A673 (cell line): ENCODE data around the gene SAMD14. TPM values are rescaled to one million over a fixed set of nuclear protein-coding genes. Genes with fewer than 3 reads are reported as not detected.

Experiments
- BruUV-seq: library from RNA; stranded (reverse); fragments of 400-500 nt; replicated peaks from 2 replicates; lab custom pipeline; 2021; lab: Mats Ljungman, UMichigan
- CTCF ChIA-PET: fragments of 300-600 bp; sonication (Branson Sonifier 250); formaldehyde crosslinking; loops from one replicate; lab custom pipeline; 2022; ENCODE audit warnings: antibody characterized with exemption; lab: Charles Lee
- POLR2A ChIA-PET: fragments of 300-600 bp; sonication (Branson Sonifier 250); formaldehyde crosslinking; loops from one replicate; lab custom pipeline; 2022; ENCODE audit warnings: antibody characterized with exemption; ENCODE audit not compliant: low non-redundant PET; lab: Charles Lee
- DNase-seq: peaks from one replicate; pipeline ENCODE4 v3.0.0-alpha.2; 2015; ENCODE audit warnings: low spot score
- H3K27ac ChIP-seq: fragments of 200-600 bp; sonication (generic); 2 replicates; pipeline ENCODE4 v1.5.1; 2016; ENCODE audit warnings: mixed run types, low read depth, mild to moderate bottlenecking, mixed read lengths, antibody characterized with exemption, low read length; ENCODE audit not compliant: poor library complexity, severe bottlenecking
- H3K27me3 ChIP-seq: fragments of 200-600 bp; sonication (generic); replicated peaks from 2 replicates; pipeline ENCODE4 v1.6.1; 2017; ENCODE audit warnings: mixed run types, low read depth, mild to moderate bottlenecking, mixed read lengths, antibody characterized with exemption, low read length; ENCODE audit not compliant: insufficient read depth, poor library complexity
- H3K36me3 ChIP-seq: fragments of 200-600 bp; sonication (generic); 2 replicates; pipeline ENCODE4 v1.6.1; 2016; ENCODE audit warnings: mixed run types, mild to moderate bottlenecking, mixed read lengths, antibody characterized with exemption, low read length; ENCODE audit not compliant: insufficient read depth, poor library complexity, severe bottlenecking
- H3K4me1 ChIP-seq: fragments of 200-600 bp; sonication (generic); 2 replicates; pipeline ENCODE4 v1.6.1; 2017; ENCODE audit warnings: mixed run types, mild to moderate bottlenecking, mixed read lengths, antibody characterized with exemption, low read length; ENCODE audit not compliant: insufficient read depth, poor library complexity, severe bottlenecking
- H3K4me3 ChIP-seq: fragments of 200-600 bp; sonication (generic); 2 replicates; pipeline ENCODE4 v1.5.1; 2016; ENCODE audit warnings: low read depth, mixed run types, mild to moderate bottlenecking, mixed read lengths, low read length; ENCODE audit not compliant: poor library complexity, severe bottlenecking
- H3K9me3 ChIP-seq: fragments of 200-600 bp; sonication (generic); 2 replicates; pipeline ENCODE4 v1.6.1; 2016; ENCODE audit warnings: mixed run types, low read depth, mild to moderate bottlenecking, mixed read lengths, antibody characterized with exemption, low read length; ENCODE audit not compliant: poor library complexity, severe bottlenecking
- EZH2 ChIP-seq: fragments of 200-600 bp; sonication (generic); IDR thresholded peaks from 2 replicates; pipeline ENCODE4 v1.6.1; 2017; ENCODE audit warnings: borderline replicate concordance, low read depth, mild to moderate bottlenecking, mixed read lengths, antibody characterized with exemption, low read length; ENCODE audit not compliant: poor library complexity, severe bottlenecking
- intact Hi-C: fragments of 100-400 bp; cut with micrococcal nuclease; formaldehyde crosslinking; loops from one replicate; pipeline ENCODE4 v1.10.0; 2022; ENCODE audit not compliant: unreplicated experiment
- total RNA-seq: library from RNA; stranded (reverse); gene quantifications from 2 replicates; pipeline ENCODE4 v1.2.3, GENCODE V29; 2021
- TF ChIP-seq, protein P1 (sequence below): fragments of 300-800, 200-600 bp; sonication (generic); conservative IDR thresholded peaks from 2 replicates; pipeline ENCODE4 v1.5.1; 2017; ENCODE audit warnings: low read depth, mild to moderate bottlenecking, antibody characterized with exemption, low read length, moderate library complexity, mixed read lengths

Gene SAMD14
- total RNA-seq, 1 experiment from 2014 or later: 45.0 TPM

DNA sequence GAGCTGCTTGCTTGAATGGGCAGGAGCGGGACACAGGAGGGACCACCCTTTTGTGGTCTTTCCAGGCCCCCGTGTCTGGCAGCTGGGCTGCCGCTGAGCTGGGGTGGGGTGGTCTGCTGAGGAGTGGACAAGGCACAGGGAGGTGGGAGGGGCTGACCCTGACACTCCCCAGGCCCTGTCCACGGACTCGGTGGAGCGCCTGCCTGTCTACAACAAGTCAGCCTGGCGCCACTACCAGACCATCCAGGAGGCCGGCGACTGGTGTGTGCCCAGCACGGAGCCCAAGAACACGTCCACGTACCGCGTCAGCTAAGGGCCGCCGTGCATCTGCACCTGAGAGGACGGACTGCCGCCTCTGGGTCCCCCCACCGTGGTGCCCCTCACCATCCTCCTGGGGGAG, 20.2 kb downstream of the SAMD14 start:
- Histone ChIP-seq H3K9me3 (no peaks in the 10 kb centered on the region), H3K27me3 (no peaks in the 10 kb centered on the region), H3K36me3 (peaks cover 5% of the 10 kb centered on the region), H3K27ac (no peak overlapping the region), H3K4me3 (no peak overlapping the region), H3K4me1 (peaks cover 5% of the 10 kb centered on the region)
- no peak for TF ChIP-seq EZH2
- TF ChIP-seq, protein P1, sequence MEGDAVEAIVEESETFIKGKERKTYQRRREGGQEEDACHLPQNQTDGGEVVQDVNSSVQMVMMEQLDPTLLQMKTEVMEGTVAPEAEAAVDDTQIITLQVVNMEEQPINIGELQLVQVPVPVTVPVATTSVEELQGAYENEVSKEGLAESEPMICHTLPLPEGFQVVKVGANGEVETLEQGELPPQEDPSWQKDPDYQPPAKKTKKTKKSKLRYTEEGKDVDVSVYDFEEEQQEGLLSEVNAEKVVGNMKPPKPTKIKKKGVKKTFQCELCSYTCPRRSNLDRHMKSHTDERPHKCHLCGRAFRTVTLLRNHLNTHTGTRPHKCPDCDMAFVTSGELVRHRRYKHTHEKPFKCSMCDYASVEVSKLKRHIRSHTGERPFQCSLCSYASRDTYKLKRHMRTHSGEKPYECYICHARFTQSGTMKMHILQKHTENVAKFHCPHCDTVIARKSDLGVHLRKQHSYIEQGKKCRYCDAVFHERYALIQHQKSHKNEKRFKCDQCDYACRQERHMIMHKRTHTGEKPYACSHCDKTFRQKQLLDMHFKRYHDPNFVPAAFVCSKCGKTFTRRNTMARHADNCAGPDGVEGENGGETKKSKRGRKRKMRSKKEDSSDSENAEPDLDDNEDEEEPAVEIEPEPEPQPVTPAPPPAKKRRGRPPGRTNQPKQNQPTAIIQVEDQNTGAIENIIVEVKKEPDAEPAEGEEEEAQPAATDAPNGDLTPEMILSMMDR: no peak
- DNase-seq: no peak
- ChIA-PET CTCF (no interaction called here), POLR2A (no interaction called here)
- BruUV-seq: no TSS peak
- intact Hi-C loops: no loop called here

DNA sequence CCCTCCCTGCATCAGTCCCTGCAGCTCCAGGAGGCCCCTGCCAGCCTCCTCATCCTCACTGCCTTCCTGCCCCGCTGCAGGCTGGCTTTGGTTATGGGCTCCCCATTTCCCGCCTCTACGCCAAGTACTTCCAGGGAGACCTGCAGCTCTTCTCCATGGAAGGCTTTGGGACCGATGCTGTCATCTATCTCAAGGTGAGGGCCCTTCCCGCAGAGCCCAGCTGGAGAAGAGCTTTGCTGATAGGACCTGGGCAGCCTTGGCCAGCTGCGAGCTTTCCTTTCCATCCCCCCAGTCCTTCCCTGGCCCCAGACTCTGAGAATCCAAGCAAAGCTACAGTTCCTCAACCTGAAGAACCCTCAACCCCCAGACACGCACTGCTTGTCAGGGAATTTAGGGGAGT, 20.8 kb downstream of the SAMD14 start:
- TF ChIP-seq, protein P1: no peak
- TF ChIP-seq EZH2: no peak
- Histone ChIP-seq H3K36me3 (peaks cover 5% of the 10 kb centered on the region), H3K27me3 (no peaks in the 10 kb centered on the region), H3K27ac (no peak overlapping the region), H3K4me3 (no peak overlapping the region), H3K9me3 (no peaks in the 10 kb centered on the region), H3K4me1 (no peaks in the 10 kb centered on the region)
- intact Hi-C loops: no loop called here
- no peak for DNase-seq
- ChIA-PET POLR2A (interaction anchor here (0.5 kb wide), 1 partner anchor 22 kb away, joined by 7 read pairs; no protein-coding TSS in a partner anchor), CTCF (no interaction called here)
- BruUV-seq: no TSS peak

DNA sequence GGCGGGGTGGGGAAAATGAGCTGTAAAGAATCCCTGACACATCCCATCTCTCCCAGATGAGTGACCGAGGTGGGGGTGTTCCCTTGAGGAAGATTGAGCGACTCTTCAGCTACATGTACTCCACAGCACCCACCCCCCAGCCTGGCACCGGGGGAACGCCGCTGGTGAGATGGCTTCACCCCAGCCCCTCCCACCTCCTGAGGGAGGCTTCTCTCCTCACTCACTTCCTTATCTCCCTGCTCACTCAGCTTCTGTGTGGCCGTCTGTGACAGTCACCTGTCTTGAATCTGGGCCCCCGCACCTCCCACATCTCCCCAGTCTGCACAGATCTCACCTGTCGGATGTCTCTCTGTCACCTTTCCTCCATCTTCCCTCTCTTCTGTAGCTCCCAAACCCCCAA, 21.4 kb downstream of the SAMD14 start:
- Histone ChIP-seq H3K4me1 (no peaks in the 10 kb centered on the region), H3K27ac (no peak overlapping the region), H3K36me3 (peaks cover under 1% of the 10 kb centered on the region), H3K4me3 (no peak overlapping the region), H3K27me3 (no peaks in the 10 kb centered on the region), H3K9me3 (no peaks in the 10 kb centered on the region)
- TF ChIP-seq, protein P1: no peak
- no peak for TF ChIP-seq EZH2
- DNase-seq: no peak
- intact Hi-C loops: no loop called here
- no TSS peak for BruUV-seq
- ChIA-PET CTCF (interaction anchor here (1.5 kb wide), 1 partner anchor 14 kb away, joined by 5 read pairs; no protein-coding TSS in a partner anchor), POLR2A (interaction anchor here (0.6 kb wide), 1 partner anchor 24 kb away, joined by 5 read pairs; no protein-coding TSS in a partner anchor)
